ENCODE data around the gene SYT2.

- TF ChIP-seq CTCF (IDR thresholded peaks at IDR 0.05; ENCODE audit: insufficient read depth, low read length) (no peak), REST (IDR thresholded peaks at IDR 0.05; ENCODE audit: insufficient replicate concordance, low read depth) (no peak)
Measured at GRCh38 chr1:202565890-202566602, 144.2 kb downstream of the SYT2 start.
